Measurements from ENCODE around the gene IRX5. TPM values are rescaled to one million over a fixed set of nuclear protein-coding genes. Genes with fewer than 3 reads are reported as not detected.

The IRX5 gene
- total RNA-seq, 3 donors from 2014 or later (not counting 1 experiment from before 2014, with no cell fraction given): not detected

GRCh38 chr16:54912720-54913119 lies 17.9 kb upstream of the IRX5 start:
- Histone ChIP-seq H3K27ac (ENCODE audit: low read length) (no peak overlapping the region), H3K27me3 (ENCODE audit: control insufficient read depth, insufficient read depth, low read length) (peaks cover 2% of the 10 kb centered on the region), H3K4me1 (ENCODE audit: control insufficient read depth, insufficient read depth, low read length) (no peaks in the 10 kb centered on the region), H3K36me3 (ENCODE audit: control insufficient read depth, insufficient read depth, low read length) (no peaks in the 10 kb centered on the region), H3K9me3 (ENCODE audit: control insufficient read depth, insufficient read depth, low read length) (no peaks in the 10 kb centered on the region), H3K4me3 (ENCODE audit: low read length) (no peak overlapping the region)
- H3K36me3 Mint-ChIP-seq: peaks cover 6% of the 10 kb centered on the region
- peaks cover 0 to 4% of the 10 kb centered on the region in 2 donors for H3K9me3 Mint-ChIP-seq
- no peak overlapping the region for H3K4me3 Mint-ChIP-seq
- 88% methylated on average over 2 of the region's 2 CpGs for WGBS (ENCODE audit: insufficient coverage)
- no peak overlapping the region for H3K27ac Mint-ChIP-seq
- H3K4me1 Mint-ChIP-seq: no peaks in the 10 kb centered on the region
- intact Hi-C loops (cut with micrococcal nuclease): no loop called here
- TF ChIP-seq CTCF (IDR thresholded peaks at IDR 0.05): no peak
- ATAC-seq (no peak), DNase-seq (no peak)
- peaks cover 21 to 38% of the 10 kb centered on the region in 2 donors for H3K27me3 Mint-ChIP-seq (ENCODE audit: low read depth in 2 of 2)

- no CpG with 5 or more reads among the region's 3 CpGs for WGBS (ENCODE audit: insufficient coverage)
- intact Hi-C loops (cut with micrococcal nuclease): no loop called here
- Histone ChIP-seq H3K4me3 (ENCODE audit: low read length) (no peak overlapping the region), H3K27ac (ENCODE audit: low read length) (no peak overlapping the region), H3K9me3 (ENCODE audit: control insufficient read depth, insufficient read depth, low read length) (no peaks in the 10 kb centered on the region), H3K36me3 (ENCODE audit: control insufficient read depth, insufficient read depth, low read length) (no peaks in the 10 kb centered on the region), H3K4me1 (ENCODE audit: control insufficient read depth, insufficient read depth, low read length) (no peaks in the 10 kb centered on the region), H3K27me3 (ENCODE audit: control insufficient read depth, insufficient read depth, low read length) (peaks cover 32% of the 10 kb centered on the region)
- Mint-ChIP-seq H3K27ac (no peak overlapping the region), H3K4me3 (no peak overlapping the region), H3K27me3 (ENCODE audit: low read depth in 2 of 2) (peaks cover 13 to 46% of the 10 kb centered on the region in 2 donors), H3K36me3 (no peaks in the 10 kb centered on the region), H3K9me3 (no peaks in the 10 kb centered on the region), H3K4me1 (no peaks in the 10 kb centered on the region)
- DNase-seq: no peak
- no peak for ATAC-seq
- no peak for TF ChIP-seq CTCF (IDR thresholded peaks at IDR 0.05)
Observed at GRCh38 chr16:54921206-54921824, 9.3 kb upstream of the IRX5 start.

- Histone ChIP-seq H3K4me1 (ENCODE audit: control insufficient read depth, insufficient read depth, low read length) (peaks cover 4% of the 10 kb centered on the region), H3K27me3 (ENCODE audit: control insufficient read depth, insufficient read depth, low read length) (peaks cover 49% of the 10 kb centered on the region)
- 84% methylated on average over 4 of the region's 4 CpGs for WGBS (ENCODE audit: insufficient coverage)
Observed at GRCh38 chr16:54923055-54923473, 7.6 kb upstream of the IRX5 start.

More at GRCh38 chr16:54923055-54923473, 7.6 kb upstream of the IRX5 start:
- H3K27ac Mint-ChIP-seq: no peak overlapping the region
- no peak for TF ChIP-seq CTCF (IDR thresholded peaks at IDR 0.05)
- H3K4me3 Mint-ChIP-seq: no peak overlapping the region
- H3K4me1 Mint-ChIP-seq: peaks cover 9 to 12% of the 10 kb centered on the region in 2 donors
- no peak for DNase-seq
- Histone ChIP-seq H3K4me3 (ENCODE audit: low read length) (no peak overlapping the region), H3K36me3 (ENCODE audit: control insufficient read depth, insufficient read depth, low read length) (no peaks in the 10 kb centered on the region), H3K27ac (ENCODE audit: low read length) (no peak overlapping the region), H3K9me3 (ENCODE audit: control insufficient read depth, insufficient read depth, low read length) (no peaks in the 10 kb centered on the region)
- H3K27me3 Mint-ChIP-seq (ENCODE audit: low read depth in 2 of 2): peaks cover 26 to 64% of the 10 kb centered on the region in 2 donors
- intact Hi-C loops (cut with micrococcal nuclease): no loop called here
- no peak for ATAC-seq
- no peaks in the 10 kb centered on the region for H3K9me3 Mint-ChIP-seq
- H3K36me3 Mint-ChIP-seq: peaks cover 14% of the 10 kb centered on the region
